H1 (cell line): ENCODE results near the gene CYP2J2. TPM values are rescaled to one million over a fixed set of nuclear protein-coding genes. Genes with fewer than 3 reads are reported as not detected.

ENCODE experiments used
- EGR1 ChIP-seq: IDR thresholded peaks from 2 replicates; pipeline ENCODE4 v1.6.1; 2011; ENCODE audit warnings: low read depth, low read length, borderline replicate concordance
- NRF1 ChIP-seq: IDR thresholded peaks from 2 replicates; pipeline ENCODE4 v1.6.1; 2011; ENCODE audit warnings: mild to moderate bottlenecking, low read depth, low read length, improper control_type of control experiment
- polyA plus RNA-seq, 7 experiments: library from polyadenylated mRNA; depleted of rRNA in 3 of 7; stranded (reverse) in 5 of 7; unstranded in 2 of 7; fragments of >200 nt in 5 of 7; fragments of 200-250 nt in 2 of 7; gene quantifications; 1 replicate in 5 of 7; 2 replicates in 1 of 7; 4 replicates in 1 of 7; pipeline versions ENCODE4 v1.2.1 to v1.2.3, GENCODE V29; 2011 to 2013; ENCODE audit warnings: missing spikeins in 2 of 7, mixed read lengths in 2 of 7
- total RNA-seq: library from RNA; stranded (reverse); fragmentation: NEBNext Ultra II Directional; extraction: Animal tissue kit (Norgen Biotek cat#: 25700); gene quantifications from 2 replicates; pipeline ENCODE4 v1.2.1, GENCODE V29; 2021
- TF ChIP-seq, protein P1 (sequence below): fragments of 300-600 bp; sonication (generic); IDR thresholded peaks from 2 replicates; pipeline ENCODE4 v1.7.1; 2012; ENCODE audit warnings: low read length, moderate library complexity, mild to moderate bottlenecking, inconsistent platforms; ENCODE audit not compliant: insufficient replicate concordance
- TF ChIP-seq, protein P2 (sequence below): IDR thresholded peaks from 2 replicates; pipeline ENCODE4 v1.6.1; 2011; ENCODE audit warnings: low read depth, mild to moderate bottlenecking, low read length; ENCODE audit not compliant: insufficient read depth
- TF ChIP-seq, protein P3 (sequence below): IDR thresholded peaks from 2 replicates; pipeline ENCODE4 v1.6.1; 2011; ENCODE audit warnings: low read length, improper control_type of control experiment

Gene CYP2J2
- total and polyA plus RNA-seq, 2 of the 8 experiments (the other 6 are each of a cell fraction or from before 2014, with no cell fraction given), result 0.59 to 2.1 TPM

DNA sequence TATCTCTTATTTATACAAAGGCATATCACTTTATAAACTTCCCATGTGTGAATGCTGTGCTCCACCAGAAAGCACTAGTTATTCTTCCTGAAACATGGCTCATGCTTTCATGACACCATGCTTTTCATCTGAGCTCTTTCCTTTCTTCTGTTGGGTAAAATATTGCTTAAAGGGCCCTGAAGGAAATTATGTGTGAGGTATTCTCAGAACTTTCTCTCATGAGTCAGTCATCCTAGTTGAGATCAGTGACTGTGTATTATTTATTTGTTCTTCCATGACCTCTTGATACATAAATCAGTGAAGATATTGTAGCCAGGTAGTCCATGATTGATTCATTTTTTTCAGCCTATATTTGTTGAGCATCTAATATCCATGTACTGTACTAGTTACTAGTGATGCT is 54.8 kb downstream of the CYP2J2 start (continued):
- TF ChIP-seq, protein P1, sequence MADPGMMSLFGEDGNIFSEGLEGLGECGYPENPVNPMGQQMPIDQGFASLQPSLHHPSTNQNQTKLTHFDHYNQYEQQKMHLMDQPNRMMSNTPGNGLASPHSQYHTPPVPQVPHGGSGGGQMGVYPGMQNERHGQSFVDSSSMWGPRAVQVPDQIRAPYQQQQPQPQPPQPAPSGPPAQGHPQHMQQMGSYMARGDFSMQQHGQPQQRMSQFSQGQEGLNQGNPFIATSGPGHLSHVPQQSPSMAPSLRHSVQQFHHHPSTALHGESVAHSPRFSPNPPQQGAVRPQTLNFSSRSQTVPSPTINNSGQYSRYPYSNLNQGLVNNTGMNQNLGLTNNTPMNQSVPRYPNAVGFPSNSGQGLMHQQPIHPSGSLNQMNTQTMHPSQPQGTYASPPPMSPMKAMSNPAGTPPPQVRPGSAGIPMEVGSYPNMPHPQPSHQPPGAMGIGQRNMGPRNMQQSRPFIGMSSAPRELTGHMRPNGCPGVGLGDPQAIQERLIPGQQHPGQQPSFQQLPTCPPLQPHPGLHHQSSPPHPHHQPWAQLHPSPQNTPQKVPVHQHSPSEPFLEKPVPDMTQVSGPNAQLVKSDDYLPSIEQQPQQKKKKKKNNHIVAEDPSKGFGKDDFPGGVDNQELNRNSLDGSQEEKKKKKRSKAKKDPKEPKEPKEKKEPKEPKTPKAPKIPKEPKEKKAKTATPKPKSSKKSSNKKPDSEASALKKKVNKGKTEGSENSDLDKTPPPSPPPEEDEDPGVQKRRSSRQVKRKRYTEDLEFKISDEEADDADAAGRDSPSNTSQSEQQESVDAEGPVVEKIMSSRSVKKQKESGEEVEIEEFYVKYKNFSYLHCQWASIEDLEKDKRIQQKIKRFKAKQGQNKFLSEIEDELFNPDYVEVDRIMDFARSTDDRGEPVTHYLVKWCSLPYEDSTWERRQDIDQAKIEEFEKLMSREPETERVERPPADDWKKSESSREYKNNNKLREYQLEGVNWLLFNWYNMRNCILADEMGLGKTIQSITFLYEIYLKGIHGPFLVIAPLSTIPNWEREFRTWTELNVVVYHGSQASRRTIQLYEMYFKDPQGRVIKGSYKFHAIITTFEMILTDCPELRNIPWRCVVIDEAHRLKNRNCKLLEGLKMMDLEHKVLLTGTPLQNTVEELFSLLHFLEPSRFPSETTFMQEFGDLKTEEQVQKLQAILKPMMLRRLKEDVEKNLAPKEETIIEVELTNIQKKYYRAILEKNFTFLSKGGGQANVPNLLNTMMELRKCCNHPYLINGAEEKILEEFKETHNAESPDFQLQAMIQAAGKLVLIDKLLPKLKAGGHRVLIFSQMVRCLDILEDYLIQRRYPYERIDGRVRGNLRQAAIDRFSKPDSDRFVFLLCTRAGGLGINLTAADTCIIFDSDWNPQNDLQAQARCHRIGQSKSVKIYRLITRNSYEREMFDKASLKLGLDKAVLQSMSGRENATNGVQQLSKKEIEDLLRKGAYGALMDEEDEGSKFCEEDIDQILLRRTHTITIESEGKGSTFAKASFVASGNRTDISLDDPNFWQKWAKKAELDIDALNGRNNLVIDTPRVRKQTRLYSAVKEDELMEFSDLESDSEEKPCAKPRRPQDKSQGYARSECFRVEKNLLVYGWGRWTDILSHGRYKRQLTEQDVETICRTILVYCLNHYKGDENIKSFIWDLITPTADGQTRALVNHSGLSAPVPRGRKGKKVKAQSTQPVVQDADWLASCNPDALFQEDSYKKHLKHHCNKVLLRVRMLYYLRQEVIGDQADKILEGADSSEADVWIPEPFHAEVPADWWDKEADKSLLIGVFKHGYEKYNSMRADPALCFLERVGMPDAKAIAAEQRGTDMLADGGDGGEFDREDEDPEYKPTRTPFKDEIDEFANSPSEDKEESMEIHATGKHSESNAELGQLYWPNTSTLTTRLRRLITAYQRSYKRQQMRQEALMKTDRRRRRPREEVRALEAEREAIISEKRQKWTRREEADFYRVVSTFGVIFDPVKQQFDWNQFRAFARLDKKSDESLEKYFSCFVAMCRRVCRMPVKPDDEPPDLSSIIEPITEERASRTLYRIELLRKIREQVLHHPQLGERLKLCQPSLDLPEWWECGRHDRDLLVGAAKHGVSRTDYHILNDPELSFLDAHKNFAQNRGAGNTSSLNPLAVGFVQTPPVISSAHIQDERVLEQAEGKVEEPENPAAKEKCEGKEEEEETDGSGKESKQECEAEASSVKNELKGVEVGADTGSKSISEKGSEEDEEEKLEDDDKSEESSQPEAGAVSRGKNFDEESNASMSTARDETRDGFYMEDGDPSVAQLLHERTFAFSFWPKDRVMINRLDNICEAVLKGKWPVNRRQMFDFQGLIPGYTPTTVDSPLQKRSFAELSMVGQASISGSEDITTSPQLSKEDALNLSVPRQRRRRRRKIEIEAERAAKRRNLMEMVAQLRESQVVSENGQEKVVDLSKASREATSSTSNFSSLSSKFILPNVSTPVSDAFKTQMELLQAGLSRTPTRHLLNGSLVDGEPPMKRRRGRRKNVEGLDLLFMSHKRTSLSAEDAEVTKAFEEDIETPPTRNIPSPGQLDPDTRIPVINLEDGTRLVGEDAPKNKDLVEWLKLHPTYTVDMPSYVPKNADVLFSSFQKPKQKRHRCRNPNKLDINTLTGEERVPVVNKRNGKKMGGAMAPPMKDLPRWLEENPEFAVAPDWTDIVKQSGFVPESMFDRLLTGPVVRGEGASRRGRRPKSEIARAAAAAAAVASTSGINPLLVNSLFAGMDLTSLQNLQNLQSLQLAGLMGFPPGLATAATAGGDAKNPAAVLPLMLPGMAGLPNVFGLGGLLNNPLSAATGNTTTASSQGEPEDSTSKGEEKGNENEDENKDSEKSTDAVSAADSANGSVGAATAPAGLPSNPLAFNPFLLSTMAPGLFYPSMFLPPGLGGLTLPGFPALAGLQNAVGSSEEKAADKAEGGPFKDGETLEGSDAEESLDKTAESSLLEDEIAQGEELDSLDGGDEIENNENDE, result no peak
- TF ChIP-seq, protein P2, sequence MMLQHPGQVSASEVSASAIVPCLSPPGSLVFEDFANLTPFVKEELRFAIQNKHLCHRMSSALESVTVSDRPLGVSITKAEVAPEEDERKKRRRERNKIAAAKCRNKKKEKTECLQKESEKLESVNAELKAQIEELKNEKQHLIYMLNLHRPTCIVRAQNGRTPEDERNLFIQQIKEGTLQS, result no peak
- TF ChIP-seq NRF1 (no peak), EGR1 (no peak)
- TF ChIP-seq, protein P3, sequence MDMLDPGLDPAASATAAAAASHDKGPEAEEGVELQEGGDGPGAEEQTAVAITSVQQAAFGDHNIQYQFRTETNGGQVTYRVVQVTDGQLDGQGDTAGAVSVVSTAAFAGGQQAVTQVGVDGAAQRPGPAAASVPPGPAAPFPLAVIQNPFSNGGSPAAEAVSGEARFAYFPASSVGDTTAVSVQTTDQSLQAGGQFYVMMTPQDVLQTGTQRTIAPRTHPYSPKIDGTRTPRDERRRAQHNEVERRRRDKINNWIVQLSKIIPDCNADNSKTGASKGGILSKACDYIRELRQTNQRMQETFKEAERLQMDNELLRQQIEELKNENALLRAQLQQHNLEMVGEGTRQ, result no peak
- TF ChIP-seq, all 59 proteins: peak for 0
